ENCODE results near the gene SGIP1.

The SGIP1 gene

GRCh38 chr1:66494482-66494881, 39.5 kb upstream of the SGIP1 start:
- H3K4me3 ChIP-seq (ENCODE audit: low read length) = no peak overlapping the region
- DNase-seq (ENCODE audit: low read depth) = no peak
- TF ChIP-seq, protein P1, sequence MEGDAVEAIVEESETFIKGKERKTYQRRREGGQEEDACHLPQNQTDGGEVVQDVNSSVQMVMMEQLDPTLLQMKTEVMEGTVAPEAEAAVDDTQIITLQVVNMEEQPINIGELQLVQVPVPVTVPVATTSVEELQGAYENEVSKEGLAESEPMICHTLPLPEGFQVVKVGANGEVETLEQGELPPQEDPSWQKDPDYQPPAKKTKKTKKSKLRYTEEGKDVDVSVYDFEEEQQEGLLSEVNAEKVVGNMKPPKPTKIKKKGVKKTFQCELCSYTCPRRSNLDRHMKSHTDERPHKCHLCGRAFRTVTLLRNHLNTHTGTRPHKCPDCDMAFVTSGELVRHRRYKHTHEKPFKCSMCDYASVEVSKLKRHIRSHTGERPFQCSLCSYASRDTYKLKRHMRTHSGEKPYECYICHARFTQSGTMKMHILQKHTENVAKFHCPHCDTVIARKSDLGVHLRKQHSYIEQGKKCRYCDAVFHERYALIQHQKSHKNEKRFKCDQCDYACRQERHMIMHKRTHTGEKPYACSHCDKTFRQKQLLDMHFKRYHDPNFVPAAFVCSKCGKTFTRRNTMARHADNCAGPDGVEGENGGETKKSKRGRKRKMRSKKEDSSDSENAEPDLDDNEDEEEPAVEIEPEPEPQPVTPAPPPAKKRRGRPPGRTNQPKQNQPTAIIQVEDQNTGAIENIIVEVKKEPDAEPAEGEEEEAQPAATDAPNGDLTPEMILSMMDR (IDR thresholded peaks at IDR 0.05; ENCODE audit: insufficient read depth, low read depth, low read length, missing control alignments) = no peak

GRCh38 chr1:66495495-66495894, 38.5 kb upstream of the SGIP1 start:
- DNase-seq (ENCODE audit: low read depth) = no peak
- TF ChIP-seq, protein P1 (IDR thresholded peaks at IDR 0.05; ENCODE audit: insufficient read depth, low read depth, low read length, missing control alignments) = no peak
- no peak overlapping the region for H3K4me3 ChIP-seq (ENCODE audit: low read length)

- no peak for DNase-seq (ENCODE audit: low read depth)
- no peak overlapping the region for H3K4me3 ChIP-seq (ENCODE audit: low read length)
- TF ChIP-seq, protein P1 (IDR thresholded peaks at IDR 0.05; ENCODE audit: insufficient read depth, low read depth, low read length, missing control alignments) = no peak
Observed at GRCh38 chr1:66497910-66498309, 36.0 kb upstream of the SGIP1 start.

- TF ChIP-seq, protein P1 (IDR thresholded peaks at IDR 0.05; ENCODE audit: insufficient read depth, low read depth, low read length, missing control alignments) = no peak
- no peak overlapping the region for H3K4me3 ChIP-seq (ENCODE audit: low read length)
- DNase-seq (ENCODE audit: low read depth) = no peak
Observed at GRCh38 chr1:66500301-66500700, 33.7 kb upstream of the SGIP1 start.

DNA sequence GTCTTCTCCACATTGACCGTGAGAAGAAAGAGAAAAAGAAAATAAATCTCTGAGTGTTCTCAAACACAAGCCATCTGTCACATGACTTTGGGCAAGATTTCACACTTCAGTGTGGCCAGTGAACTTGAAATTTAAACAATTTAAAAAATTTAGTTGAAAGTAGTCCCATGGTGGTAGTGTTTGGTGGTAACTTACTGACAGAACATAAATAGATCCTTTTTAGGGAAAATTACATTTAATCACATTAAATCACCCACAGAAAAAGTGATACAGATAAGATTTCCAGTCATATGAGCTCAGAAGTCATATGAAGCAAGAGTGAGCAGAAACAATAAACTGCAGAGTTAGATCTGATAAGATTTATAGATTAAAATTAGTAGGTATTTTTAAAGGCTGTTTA, 31.9 kb upstream of the SGIP1 start:
- TF ChIP-seq, protein P1 (IDR thresholded peaks at IDR 0.05; ENCODE audit: insufficient read depth, low read depth, low read length, missing control alignments) = no peak
- H3K4me3 ChIP-seq (ENCODE audit: low read length) = no peak overlapping the region
- no peak for DNase-seq (ENCODE audit: low read depth)

- DNase-seq (ENCODE audit: low read depth) = peak; percentile 74
- TF ChIP-seq, protein P1 (IDR thresholded peaks at IDR 0.05; ENCODE audit: insufficient read depth, low read depth, low read length, missing control alignments) = peak; percentile 83
- H3K4me3 ChIP-seq (ENCODE audit: low read length) = no peak overlapping the region
Observed at GRCh38 chr1:66503841-66504470, 30.0 kb upstream of the SGIP1 start.
